Measurements from ENCODE around the gene VENTX. TPM values are rescaled to one million over a fixed set of nuclear protein-coding genes. Genes with fewer than 3 reads are reported as not detected.

The VENTX gene
- total RNA-seq, 1 experiment from 2014 or later, result not detected

DNA sequence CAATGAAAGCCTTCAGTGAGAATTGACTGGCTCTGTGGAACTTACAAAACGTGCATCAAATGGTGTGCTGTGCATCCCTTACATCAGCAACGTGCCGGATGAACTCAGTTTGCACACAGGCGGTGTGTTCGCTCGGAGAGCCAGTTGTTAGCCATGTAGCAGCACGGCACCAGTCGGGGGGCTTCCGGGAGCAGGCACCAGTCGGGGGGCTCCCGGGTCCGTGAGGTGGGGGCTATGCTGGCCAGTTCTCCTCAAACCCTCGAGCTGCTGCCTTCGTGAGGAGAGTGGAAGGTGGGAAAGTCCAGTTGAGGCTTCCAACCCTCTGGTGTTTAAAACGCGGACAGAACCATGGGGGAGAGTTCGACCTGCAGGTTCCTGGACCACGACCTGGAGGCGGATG, 42.6 kb upstream of the VENTX start:
- Histone ChIP-seq H3K4me1 (ENCODE audit: control insufficient read depth in 1 of 2, insufficient read depth in 2 of 2, low read length in 2 of 2) (no peaks in the 10 kb centered on the region), H3K4me3 (replicated peaks in 1 of 2; ENCODE audit: low read depth in 1 of 2, low read length in 2 of 2) (no peak overlapping the region), H3K4me2 (ENCODE audit: low read length) (no peak overlapping the region), H3K9ac (ENCODE audit: low read length) (no peak overlapping the region), H4K20me1 (ENCODE audit: insufficient read depth) (no peaks in the 10 kb centered on the region), H3K27me3 (ENCODE audit: insufficient read depth, low read length) (no peaks in the 10 kb centered on the region), H3K9me2 (ENCODE audit: insufficient read depth) (no peaks in the 10 kb centered on the region), H3K36me3 (ENCODE audit: control insufficient read depth in 1 of 2, insufficient read depth in 2 of 2, low read length in 2 of 2) (no peaks in the 10 kb centered on the region), H3K9me3 (ENCODE audit: control insufficient read depth in 1 of 2, insufficient read depth in 1 of 2, low read depth in 1 of 2, low read length in 2 of 2) (no peaks in the 10 kb centered on the region), H2AFZ (ENCODE audit: low read depth, low read length, poor library complexity, severe bottlenecking) (no peak overlapping the region), H3K27ac (ENCODE audit: low read depth, low read length) (no peak overlapping the region), H3K79me2 (ENCODE audit: insufficient read depth, low read length) (no peaks in the 10 kb centered on the region)
- BruUV-seq (replicated peaks), result no TSS peak
- CTCF ChIA-PET, result no interaction called here
- RAD21 ChIA-PET (ENCODE audit: low non-redundant PET in 1 of 2, low total read pairs in 2 of 2, uncharacterized antibody in 2 of 2, unreplicated experiment in 2 of 2), result no interaction called here
- ATAC-seq (no peak), DNase-seq (ENCODE audit: low read depth, low spot score) (no peak)
- TF ChIP-seq RAD21 (IDR thresholded peaks at IDR 0.05; ENCODE audit: low read depth) (no peak), CBX3 (IDR thresholded peaks at IDR 0.05; ENCODE audit: low read depth) (no peak), ELF1 (IDR thresholded peaks at IDR 0.05; ENCODE audit: borderline replicate concordance, low read depth) (no peak), POLR2A (IDR thresholded peaks at IDR 0.05; ENCODE audit: borderline replicate concordance, extremely low read depth, insufficient read depth, insufficient read length) (no peak), ZFX (IDR thresholded peaks at IDR 0.05) (no peak), SP1 (IDR thresholded peaks at IDR 0.05; ENCODE audit: low read depth) (no peak), ZBTB33 (IDR thresholded peaks at IDR 0.05; ENCODE audit: extremely low read depth, insufficient replicate concordance, low read length) (no peak), JUND (IDR thresholded peaks at IDR 0.05) (no peak), EGR1 (IDR thresholded peaks at IDR 0.05; ENCODE audit: low read depth) (no peak)
- POLR2A ChIA-PET, result no interaction called here
- intact Hi-C loops (cut with micrococcal nuclease), result no loop called here

GRCh38 chr10:133195611-133196010, 42.0 kb upstream of the VENTX start:
- ATAC-seq (no peak), DNase-seq (ENCODE audit: low read depth, low spot score) (no peak)
- Histone ChIP-seq H3K79me2 (ENCODE audit: insufficient read depth, low read length) (no peaks in the 10 kb centered on the region), H3K9me2 (ENCODE audit: insufficient read depth) (no peaks in the 10 kb centered on the region), H3K27ac (ENCODE audit: low read depth, low read length) (no peak overlapping the region), H3K27me3 (ENCODE audit: insufficient read depth, low read length) (no peaks in the 10 kb centered on the region), H3K36me3 (ENCODE audit: control insufficient read depth in 1 of 2, insufficient read depth in 2 of 2, low read length in 2 of 2) (no peaks in the 10 kb centered on the region), H3K9ac (ENCODE audit: low read length) (no peak overlapping the region), H3K4me2 (ENCODE audit: low read length) (no peak overlapping the region), H4K20me1 (ENCODE audit: insufficient read depth) (no peaks in the 10 kb centered on the region), H3K9me3 (ENCODE audit: control insufficient read depth in 1 of 2, insufficient read depth in 1 of 2, low read depth in 1 of 2, low read length in 2 of 2) (no peaks in the 10 kb centered on the region), H3K4me1 (ENCODE audit: control insufficient read depth in 1 of 2, insufficient read depth in 2 of 2, low read length in 2 of 2) (no peaks in the 10 kb centered on the region), H2AFZ (ENCODE audit: low read depth, low read length, poor library complexity, severe bottlenecking) (no peak overlapping the region), H3K4me3 (replicated peaks in 1 of 2; ENCODE audit: low read depth in 1 of 2, low read length in 2 of 2) (no peak overlapping the region)
- no TSS peak for BruUV-seq (replicated peaks)
- ChIA-PET CTCF (no interaction called here), RAD21 (ENCODE audit: low non-redundant PET in 1 of 2, low total read pairs in 2 of 2, uncharacterized antibody in 2 of 2, unreplicated experiment in 2 of 2) (no interaction called here), POLR2A (no interaction called here)
- intact Hi-C loops (cut with micrococcal nuclease), result no loop called here
- TF ChIP-seq, protein P1, sequence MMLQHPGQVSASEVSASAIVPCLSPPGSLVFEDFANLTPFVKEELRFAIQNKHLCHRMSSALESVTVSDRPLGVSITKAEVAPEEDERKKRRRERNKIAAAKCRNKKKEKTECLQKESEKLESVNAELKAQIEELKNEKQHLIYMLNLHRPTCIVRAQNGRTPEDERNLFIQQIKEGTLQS (IDR thresholded peaks at IDR 0.05), result no peak
- TF ChIP-seq, protein P2, sequence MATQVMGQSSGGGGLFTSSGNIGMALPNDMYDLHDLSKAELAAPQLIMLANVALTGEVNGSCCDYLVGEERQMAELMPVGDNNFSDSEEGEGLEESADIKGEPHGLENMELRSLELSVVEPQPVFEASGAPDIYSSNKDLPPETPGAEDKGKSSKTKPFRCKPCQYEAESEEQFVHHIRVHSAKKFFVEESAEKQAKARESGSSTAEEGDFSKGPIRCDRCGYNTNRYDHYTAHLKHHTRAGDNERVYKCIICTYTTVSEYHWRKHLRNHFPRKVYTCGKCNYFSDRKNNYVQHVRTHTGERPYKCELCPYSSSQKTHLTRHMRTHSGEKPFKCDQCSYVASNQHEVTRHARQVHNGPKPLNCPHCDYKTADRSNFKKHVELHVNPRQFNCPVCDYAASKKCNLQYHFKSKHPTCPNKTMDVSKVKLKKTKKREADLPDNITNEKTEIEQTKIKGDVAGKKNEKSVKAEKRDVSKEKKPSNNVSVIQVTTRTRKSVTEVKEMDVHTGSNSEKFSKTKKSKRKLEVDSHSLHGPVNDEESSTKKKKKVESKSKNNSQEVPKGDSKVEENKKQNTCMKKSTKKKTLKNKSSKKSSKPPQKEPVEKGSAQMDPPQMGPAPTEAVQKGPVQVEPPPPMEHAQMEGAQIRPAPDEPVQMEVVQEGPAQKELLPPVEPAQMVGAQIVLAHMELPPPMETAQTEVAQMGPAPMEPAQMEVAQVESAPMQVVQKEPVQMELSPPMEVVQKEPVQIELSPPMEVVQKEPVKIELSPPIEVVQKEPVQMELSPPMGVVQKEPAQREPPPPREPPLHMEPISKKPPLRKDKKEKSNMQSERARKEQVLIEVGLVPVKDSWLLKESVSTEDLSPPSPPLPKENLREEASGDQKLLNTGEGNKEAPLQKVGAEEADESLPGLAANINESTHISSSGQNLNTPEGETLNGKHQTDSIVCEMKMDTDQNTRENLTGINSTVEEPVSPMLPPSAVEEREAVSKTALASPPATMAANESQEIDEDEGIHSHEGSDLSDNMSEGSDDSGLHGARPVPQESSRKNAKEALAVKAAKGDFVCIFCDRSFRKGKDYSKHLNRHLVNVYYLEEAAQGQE (IDR thresholded peaks at IDR 0.05; ENCODE audit: low read depth), result no peak
- no peak for TF ChIP-seq ZNF274 (IDR thresholded peaks at IDR 0.05; ENCODE audit: low read depth, low read length)

All from HCT116 (cell line).